Skeletal muscle cell (primary cell): Measurements from ENCODE around the gene DRC7.

Source experiments
- DNase-seq: peaks from one replicate; pipeline ENCODE4 v3.0.0-alpha.2; 2010; ENCODE audit warnings: low read depth
- H3K4me3 ChIP-seq: 2 replicates; pipeline ENCODE4 v1.5.1; 2011; ENCODE audit warnings: low read depth, mild to moderate bottlenecking, control low read depth, low read length, moderate library complexity

DRC7 gene, protein sequence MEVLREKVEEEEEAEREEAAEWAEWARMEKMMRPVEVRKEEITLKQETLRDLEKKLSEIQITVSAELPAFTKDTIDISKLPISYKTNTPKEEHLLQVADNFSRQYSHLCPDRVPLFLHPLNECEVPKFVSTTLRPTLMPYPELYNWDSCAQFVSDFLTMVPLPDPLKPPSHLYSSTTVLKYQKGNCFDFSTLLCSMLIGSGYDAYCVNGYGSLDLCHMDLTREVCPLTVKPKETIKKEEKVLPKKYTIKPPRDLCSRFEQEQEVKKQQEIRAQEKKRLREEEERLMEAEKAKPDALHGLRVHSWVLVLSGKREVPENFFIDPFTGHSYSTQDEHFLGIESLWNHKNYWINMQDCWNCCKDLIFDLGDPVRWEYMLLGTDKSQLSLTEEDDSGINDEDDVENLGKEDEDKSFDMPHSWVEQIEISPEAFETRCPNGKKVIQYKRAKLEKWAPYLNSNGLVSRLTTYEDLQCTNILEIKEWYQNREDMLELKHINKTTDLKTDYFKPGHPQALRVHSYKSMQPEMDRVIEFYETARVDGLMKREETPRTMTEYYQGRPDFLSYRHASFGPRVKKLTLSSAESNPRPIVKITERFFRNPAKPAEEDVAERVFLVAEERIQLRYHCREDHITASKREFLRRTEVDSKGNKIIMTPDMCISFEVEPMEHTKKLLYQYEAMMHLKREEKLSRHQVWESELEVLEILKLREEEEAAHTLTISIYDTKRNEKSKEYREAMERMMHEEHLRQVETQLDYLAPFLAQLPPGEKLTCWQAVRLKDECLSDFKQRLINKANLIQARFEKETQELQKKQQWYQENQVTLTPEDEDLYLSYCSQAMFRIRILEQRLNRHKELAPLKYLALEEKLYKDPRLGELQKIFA

DNA sequence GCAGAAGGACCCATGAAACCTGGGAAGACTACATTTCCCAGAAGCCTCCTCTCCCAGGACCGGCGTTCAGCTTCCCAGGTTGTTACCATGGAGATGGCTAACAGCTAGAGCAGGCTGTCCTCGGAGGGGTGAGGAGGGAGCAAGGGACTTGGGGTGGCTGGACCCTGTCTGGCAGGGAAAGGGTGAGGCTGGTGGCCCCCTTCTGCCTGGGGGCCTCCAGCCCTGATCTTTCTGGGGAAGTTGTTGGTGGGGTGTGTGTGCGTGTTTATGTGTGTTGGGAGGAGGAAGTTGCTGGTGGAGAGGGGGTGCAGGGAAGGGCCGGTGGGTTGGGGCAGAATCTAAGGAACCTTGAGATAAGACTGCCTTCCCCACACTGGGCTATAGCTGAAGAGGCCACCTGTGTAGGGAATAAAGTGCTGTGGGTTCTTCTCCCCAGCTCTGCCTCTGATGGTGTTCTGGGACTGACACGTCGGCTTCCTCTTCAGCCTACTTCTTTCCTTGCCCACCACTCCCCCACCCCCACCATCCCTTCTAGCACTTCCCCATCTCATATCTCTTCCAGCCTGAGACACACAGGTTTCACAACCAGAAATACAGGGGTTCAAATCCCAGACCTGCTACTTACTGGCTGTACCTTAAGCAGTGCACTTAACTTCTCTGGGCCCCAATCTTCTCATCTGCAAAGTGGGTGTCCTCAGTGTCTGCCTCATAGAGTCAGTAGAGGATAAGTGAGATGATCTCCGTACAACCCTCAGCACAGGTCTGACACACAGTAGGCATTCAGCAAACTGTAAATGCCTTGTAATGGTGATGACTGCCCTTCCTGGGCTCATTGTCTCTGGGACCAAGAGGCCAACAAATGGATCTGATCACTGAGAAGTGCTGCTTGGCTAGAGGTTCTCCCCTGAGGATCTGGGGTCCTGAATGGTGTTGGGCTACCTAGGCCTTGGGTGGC, at the start of gene DRC7:
Gene DRC7 (plus strand): TSS at position 82 of the 955 bp plus-strand sequence. CDS start 3,144 bp downstream, outside the sequence.
- DNase-seq: no peak
- H3K4me3 ChIP-seq: peak within 1 kb of the TSS; percentile 32

DNA sequence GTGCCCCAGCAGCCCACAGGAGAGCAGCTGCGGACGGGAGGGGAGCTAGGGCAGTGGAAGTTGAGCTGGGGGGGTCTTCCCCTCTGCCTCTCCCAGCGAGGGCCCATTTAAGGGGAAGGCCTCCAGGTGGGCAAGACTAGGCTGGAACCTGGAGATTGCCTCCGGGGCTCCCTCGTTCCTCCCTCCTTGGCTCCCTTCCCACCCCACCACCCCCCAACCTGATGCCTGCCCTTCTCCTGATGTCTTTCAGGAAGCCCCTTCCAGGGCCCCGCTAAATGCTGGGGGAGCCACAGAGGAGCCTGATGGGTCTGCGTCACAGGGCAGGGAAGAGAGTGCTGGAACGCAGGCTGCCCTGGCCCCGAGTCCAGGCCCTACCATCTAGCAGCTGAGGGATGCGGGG, 49.4 kb upstream of the DRC7 start:
- H3K4me3 ChIP-seq: no peak overlapping the region
- no peak for DNase-seq

DNA sequence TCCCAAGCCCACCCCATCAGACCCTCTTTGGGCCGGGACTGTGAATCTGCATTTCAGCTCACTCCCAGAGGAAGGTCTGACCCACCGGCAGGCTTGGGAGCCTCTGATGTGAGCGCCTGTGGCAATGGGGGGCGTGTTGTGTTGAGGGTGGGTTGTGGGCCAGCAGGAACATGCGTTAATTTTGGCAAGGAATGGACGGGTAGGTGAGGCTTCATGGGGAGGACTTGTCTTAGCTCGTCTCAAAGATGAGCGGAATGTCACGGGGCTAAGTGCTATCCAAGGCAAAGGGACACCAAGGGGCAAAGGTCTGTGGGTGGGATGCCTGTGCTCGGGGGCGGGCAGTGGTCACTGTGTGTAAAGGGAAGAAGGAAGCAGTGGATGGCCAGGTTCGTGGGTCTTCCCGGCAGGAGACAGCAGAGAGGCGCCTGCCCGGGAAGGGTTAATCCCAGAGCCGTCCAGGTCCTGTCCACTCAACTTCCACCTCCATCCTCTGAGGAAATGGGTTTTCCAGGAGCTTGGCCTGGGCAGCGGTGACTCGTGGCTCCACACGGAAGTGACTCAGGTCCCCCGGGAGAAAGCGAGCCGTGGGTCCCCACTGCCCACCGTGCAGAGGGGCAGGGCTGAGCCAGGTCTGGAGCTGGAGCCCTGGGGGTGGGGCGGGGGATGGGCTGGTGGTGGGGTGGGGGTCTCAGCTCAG, 48.8 kb upstream of the DRC7 start:
- no peak for DNase-seq
- no peak overlapping the region for H3K4me3 ChIP-seq

DNA sequence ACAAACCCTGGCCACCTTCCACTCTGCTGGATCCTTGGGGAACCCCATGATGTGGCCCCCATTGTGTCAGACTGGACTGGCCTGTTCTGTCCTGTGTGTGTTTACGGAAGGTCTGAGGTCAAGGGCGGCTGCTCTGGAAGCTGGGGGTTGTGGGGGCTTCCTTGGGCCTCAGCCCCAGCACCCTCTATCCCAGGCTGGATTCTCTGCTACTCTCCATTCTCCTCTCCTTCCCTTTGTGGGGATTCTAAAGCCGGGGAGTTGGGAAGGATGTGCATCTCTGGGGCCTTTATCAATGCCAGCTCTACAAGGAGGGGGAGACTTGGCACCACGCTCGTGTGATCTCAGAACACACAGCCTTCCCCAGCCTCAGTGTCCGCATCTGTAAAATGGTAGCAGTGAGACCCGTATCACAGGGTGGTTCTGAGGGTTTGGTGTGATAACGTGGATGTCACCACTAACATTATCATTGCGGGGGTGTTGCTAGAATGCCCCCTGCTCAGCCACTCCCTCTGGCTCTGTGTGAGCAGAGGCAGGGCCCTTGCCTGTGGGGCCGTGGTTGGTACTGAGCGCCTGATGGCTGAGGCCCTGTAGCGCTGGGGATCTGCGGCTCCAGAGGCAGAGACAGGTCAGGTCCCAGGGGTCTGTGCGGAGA, 48.1 kb upstream of the DRC7 start:
- no peak overlapping the region for H3K4me3 ChIP-seq
- no peak for DNase-seq

DNA sequence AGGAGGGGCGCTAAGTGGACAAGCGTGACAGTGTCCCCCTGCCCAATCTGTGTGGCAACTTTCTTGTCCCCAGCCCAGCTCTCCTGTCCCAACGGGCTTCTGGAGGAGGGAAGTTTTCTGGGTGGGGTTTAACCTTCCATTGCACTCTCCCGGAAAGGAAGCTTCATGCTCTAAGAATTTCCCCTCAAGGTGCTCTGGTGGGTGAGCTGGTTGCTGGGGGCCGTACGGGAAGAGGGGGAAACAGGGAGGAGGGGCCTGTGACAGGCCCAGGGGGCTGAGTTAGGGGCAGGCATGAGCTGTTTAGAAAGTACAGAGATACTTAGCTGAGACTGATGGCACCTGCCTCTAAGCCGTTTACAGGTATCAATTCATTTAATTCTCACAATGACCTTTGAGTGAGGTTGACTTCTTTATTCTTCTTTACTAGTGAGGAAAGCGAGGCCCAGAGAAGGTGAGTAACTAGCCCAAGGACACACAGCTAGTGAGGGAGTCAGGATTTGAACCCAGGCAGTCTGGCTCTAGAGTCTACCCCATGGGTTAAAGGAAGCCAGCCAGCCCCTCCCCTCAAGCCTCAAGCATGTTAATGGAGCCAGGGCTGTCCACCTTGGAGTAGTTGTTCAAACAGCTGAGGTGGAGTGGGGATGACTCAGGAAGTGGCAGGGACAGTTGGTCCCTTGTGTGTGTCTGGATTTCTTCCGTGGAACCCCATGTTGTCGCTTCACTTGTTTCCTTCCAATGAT, 47.3 kb upstream of the DRC7 start:
- DNase-seq: no peak
- H3K4me3 ChIP-seq: no peak overlapping the region

DNA sequence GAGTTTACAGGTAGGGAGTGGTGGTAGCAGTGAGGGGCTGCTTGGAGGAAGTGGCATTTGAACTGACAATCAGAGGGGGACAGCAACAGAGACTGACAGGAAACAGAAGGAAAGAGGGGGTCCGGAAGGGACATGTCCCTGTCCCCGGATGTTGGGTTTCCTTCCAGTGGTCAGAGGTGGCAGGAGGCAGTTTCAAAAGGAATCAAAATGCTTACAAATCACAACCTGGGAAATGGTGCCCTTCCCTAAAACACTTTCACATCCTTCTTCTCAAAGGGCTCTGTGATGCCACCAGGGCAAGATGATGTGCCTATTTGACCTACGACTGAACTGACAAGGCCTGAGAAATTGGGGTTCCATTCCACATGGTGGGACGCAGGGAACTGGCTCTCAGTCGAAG, 46.5 kb upstream of the DRC7 start:
- DNase-seq: no peak
- H3K4me3 ChIP-seq: no peak overlapping the region

DNA sequence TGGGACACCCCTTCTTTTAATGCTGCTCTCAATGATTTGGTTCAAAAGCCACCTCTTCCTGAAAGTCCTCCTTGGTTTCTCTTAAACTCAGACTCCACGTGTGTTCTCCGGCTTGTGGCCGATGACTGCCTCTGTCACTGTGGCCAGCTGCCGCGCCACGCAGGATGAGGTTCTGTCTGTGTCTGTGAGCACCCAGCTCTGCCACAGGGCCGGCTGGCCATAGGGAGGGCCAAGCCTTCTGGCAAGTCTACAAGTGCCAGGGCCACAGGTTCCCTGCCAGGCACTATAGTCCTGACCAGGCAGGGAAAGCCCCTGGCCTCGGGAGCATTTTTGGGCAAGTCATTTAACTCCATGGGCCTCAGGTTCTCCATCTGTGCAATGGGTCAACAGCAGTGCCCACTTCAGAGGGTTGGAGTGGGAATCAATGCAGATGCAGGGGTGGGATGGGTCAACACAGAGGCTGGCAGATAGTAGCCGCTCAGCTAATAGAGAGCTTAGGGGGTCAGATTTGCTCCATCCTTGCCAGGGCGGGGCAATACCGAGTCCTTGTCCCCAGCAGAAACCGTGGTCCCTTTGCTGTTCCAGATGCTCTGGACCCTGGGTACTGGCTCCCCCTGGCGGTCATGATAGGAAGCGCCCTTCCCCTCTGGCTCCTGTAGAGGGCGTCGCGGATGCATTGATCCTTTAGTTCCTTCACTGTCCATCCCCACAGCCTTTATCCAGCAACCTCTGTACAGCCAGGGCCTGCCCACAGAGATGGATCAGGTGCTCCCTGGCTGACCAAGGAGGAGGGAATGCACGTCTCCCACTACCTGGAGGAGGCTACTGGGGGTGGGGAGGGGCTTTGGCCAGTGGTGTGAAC, 45.8 kb upstream of the DRC7 start:
- DNase-seq: no peak
- no peak overlapping the region for H3K4me3 ChIP-seq

DNA sequence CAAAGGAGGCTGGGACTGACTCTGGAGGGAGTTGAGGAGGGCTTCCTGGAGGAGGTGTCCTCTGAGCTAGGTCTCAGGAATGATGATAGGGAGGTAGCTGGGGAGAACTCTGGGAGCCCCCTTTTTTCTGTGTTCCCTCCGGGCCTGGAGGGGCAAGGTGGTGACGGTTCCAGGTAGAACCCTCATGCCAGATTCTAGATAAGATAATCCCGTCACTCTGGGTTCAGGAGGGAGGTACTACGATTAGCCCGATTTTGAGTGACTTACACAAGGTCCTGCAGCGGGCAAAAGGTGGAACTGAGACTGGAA, 45.2 kb upstream of the DRC7 start:
- H3K4me3 ChIP-seq: no peak overlapping the region
- no peak for DNase-seq

DNA sequence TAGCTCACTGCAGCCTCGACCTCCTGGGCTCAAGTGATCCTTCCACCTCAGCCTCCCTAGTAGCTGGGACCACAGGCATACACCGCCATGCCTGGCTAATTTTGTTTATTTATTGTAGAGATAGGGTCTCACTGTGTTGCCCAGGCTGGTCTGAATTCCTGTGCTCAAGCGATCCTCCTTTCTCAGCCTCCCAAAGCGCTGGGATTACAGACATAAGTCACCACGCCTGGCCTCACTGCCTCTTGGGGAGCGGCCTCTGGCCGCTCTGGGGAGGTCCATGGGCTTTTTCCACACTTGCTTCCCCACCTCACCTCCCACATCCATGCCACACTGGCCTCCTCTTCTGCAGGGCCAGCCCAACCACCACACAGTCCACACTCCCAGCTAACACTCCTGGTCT, 44.8 kb upstream of the DRC7 start:
- H3K4me3 ChIP-seq: no peak overlapping the region
- DNase-seq: no peak

DNA sequence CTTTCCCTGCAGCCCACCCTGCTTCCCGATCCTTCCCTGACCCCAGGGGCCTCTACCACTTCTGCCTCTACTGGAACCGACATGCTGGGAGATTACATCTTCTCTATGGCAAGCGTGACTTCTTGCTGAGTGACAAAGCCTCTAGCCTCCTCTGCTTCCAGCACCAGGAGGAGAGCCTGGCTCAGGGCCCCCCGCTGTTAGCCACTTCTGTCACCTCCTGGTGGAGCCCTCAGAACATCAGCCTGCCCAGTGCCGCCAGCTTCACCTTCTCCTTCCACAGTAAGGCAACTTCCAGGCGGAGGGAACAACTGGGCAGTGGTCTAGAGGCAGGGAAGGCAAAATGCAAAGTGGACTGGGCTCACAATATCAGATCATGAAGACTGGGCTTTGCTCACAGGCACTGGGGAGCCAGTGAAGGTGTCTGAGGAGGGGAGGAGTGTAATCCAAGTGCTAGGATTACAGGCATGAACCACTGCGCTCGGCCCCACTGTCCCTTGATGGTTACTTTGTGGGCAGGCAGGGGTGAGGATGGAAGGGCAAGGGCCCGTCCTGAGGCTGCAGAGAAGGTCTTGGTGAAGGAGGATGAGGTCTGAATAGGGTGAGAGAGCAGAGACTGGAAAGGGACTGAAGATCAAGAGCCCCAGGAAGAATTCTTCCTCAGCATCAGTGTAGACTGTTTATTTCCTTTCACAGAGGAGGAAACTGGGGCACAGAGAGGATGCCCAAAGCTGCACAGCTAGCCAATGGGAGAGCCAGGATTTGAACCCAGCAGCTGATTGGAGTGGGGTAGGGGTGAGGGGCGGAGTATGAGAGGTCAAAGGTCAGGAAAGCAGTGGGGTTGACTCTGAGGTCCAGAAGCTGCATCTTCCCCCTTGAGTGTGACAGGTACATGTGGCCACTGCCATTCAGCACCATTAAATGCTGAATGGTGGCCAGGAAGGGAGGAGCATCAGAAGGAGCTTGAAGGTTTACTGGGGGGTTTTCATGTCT, 43.0 kb upstream of the DRC7 start:
- DNase-seq: no peak
- no peak overlapping the region for H3K4me3 ChIP-seq

DNA sequence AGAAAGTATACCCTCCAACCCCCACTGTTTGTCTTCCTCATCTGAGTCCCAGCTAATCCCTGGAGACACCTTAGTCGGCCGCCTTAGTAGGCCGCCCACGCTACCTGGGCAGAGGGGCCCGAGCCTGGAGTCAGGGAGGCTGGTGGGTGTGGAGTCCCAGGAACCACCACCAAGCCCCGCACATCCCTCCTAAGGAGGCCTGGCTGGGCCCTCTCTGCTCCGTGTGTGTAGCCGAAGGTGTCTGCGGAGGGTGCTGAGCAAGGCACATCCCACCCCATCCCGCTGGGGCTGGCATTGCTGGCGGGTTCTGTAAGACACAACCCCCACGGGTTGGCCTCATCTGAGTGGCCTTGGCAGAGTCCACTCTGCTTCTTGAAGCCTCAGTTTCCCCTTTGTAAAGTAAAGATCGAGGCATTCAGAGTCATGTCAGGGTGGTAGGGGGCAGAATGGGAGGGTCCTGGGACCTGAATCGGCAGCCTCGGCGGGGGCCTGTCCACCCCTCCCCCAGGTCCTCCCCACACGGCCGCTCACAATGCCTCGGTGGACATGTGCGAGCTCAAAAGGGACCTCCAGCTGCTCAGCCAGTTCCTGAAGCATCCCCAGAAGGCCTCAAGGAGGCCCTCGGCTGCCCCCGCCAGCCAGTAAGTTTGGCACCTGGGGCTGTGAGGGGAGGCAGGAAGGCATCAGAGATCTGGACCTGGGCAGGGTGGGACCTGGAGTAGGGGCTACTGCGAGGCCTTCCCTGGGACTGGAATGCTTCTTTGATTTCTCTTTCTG, 41.7 kb upstream of the DRC7 start:
- DNase-seq: no peak
- no peak overlapping the region for H3K4me3 ChIP-seq

DNA sequence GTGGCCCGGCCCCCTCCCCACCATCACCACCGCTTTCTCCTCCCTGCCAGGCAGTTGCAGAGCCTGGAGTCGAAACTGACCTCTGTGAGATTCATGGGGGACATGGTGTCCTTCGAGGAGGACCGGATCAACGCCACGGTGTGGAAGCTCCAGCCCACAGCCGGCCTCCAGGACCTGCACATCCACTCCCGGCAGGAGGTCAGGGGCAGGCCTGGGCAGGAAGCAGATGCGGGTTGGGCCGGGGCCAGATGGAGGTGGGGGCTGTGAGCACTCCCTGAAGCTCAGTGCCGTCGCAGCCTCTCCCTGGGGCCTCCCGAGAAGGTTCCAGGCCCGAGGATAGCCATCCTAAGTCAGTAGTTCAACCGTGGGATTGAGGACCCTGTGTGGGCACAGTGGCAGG, 40.7 kb upstream of the DRC7 start:
- H3K4me3 ChIP-seq: no peak overlapping the region
- DNase-seq: no peak

DNA sequence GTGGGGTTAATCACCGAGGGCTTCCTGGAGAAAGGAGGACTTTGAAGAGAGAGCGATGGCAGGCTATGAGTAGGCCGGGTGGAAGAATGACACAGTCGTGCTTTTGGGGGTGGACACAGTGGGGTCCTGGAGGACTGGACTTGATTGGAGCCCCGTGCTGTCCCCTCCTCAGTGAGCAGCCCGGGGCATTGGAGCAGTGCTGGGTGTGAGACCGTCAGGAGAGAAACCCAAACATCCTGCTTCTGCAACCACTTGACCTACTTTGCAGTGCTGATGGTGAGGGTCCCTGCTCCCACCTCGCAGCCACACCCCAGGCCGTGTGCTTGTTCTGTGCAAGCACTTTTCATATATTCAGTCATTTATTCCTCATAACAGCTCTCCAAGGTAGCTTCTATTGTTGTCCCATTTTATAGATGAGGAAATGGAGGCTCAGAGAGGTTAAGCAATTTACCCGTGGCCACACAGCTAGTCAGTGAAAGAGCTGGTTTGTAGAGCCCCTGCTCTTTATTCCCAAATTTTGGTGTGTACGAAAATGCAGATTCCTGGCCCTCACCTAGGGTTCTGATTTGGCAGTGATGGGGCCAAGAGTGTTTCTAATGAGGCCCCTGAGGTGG, 38.2 kb upstream of the DRC7 start:
- no peak overlapping the region for H3K4me3 ChIP-seq
- DNase-seq: no peak

DNA sequence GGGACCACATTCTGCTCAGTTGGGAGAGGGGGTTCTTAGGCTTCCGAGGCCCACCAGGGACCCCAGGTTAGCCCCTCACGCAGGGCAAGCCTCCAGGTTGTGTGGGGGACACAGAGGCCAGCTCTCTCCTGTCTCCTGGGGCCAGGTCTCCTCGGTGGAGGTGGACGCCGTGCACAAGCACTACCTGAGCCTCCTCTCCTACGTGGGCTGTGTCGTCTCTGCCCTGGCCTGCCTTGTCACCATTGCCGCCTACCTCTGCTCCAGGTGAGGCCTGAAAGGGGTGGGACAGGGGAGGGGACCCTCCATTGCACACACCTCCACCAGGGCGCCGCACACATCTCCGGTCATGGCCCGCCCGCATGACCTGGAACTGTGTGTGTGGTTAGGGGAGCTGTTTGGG, 37.4 kb upstream of the DRC7 start:
- H3K4me3 ChIP-seq: no peak overlapping the region
- no peak for DNase-seq
